GM23338 (cell line): ENCODE data around the gene UST. TPM values are rescaled to one million over a fixed set of nuclear protein-coding genes. Genes with fewer than 3 reads are reported as not detected.

Source experiments
- ATAC-seq: fragments of 200-7000 bp; cut with Tn5 transposase; 3 replicates; pipeline ENCODE4 v1.9.1; 2020
- DNase-seq: peaks from one replicate; pipeline ENCODE4 v3.0.0-alpha.2; 2015; ENCODE audit warnings: low spot score
- H2AFZ ChIP-seq: fragments of 200-600 bp; sonication (generic); 2 replicates; pipeline ENCODE4 v1.8.0; 2016; ENCODE audit warnings: antibody characterized with exemption, mild to moderate bottlenecking, moderate library complexity
- H3F3A ChIP-seq: fragments of 200-600 bp; sonication (generic); replicated peaks from 2 replicates; pipeline ENCODE4 v1.8.0; 2017; ENCODE audit warnings: antibody characterized with exemption, mixed run types, low read depth
- H3K27ac ChIP-seq: fragments of 200-600 bp; sonication (generic); 2 replicates; pipeline ENCODE4 v1.6.1; 2016; ENCODE audit warnings: low read depth
- H3K27me3 ChIP-seq: fragments of 200-600 bp; sonication (generic); 2 replicates; pipeline ENCODE4 v1.8.0; 2016; ENCODE audit warnings: mild to moderate bottlenecking, mixed run types, moderate library complexity; ENCODE audit not compliant: insufficient read depth
- H3K36me3 ChIP-seq: fragments of 200-600 bp; sonication (generic); 2 replicates; pipeline ENCODE4 v1.8.0; 2016; ENCODE audit warnings: mild to moderate bottlenecking; ENCODE audit not compliant: insufficient read depth
- H3K4me1 ChIP-seq: fragments of 200-600 bp; sonication (generic); 2 replicates; pipeline ENCODE4 v1.8.0; 2016; ENCODE audit warnings: mild to moderate bottlenecking, moderate library complexity; ENCODE audit not compliant: insufficient read depth
- H3K4me2 ChIP-seq: fragments of 200-600 bp; sonication (generic); 2 replicates; pipeline ENCODE4 v1.7.1; 2017; ENCODE audit warnings: mixed run types
- H3K4me3 ChIP-seq: fragments of 200-600 bp; sonication (generic); 2 replicates; pipeline ENCODE4 v1.6.1; 2016; ENCODE audit warnings: mixed run types
- H3K79me2 ChIP-seq: fragments of 200-600 bp; sonication (generic); replicated peaks from 2 replicates; pipeline ENCODE4 v1.8.0; 2017; ENCODE audit warnings: mild to moderate bottlenecking; ENCODE audit not compliant: insufficient read depth
- H3K9me2 ChIP-seq: fragments of 200-600 bp; sonication (generic); 2 replicates; pipeline ENCODE4 v1.8.0; 2017; ENCODE audit not compliant: insufficient read depth
- H4K20me1 ChIP-seq: fragments of 200-600 bp; sonication (generic); replicated peaks from 2 replicates; pipeline ENCODE4 v1.8.0; 2017; ENCODE audit warnings: mild to moderate bottlenecking; ENCODE audit not compliant: insufficient read depth
- H3K27ac Mint-ChIP-seq: 2 replicates; pipeline ENCODE4 v1.8.0; 2020; ENCODE audit warnings: inconsistent platforms, mild to moderate bottlenecking, moderate library complexity, mixed read lengths
- H3K27me3 Mint-ChIP-seq: 3 replicates; pipeline ENCODE4 v1.8.0; 2022; ENCODE audit warnings: low read depth, mild to moderate bottlenecking, moderate library complexity, mixed read lengths, inconsistent platforms; ENCODE audit not compliant: insufficient read depth, poor library complexity
- H3K36me3 Mint-ChIP-seq: 3 replicates; pipeline ENCODE4 v1.8.0; 2021; ENCODE audit warnings: low read depth, mild to moderate bottlenecking, inconsistent platforms, moderate library complexity, mixed read lengths
- H3K4me1 Mint-ChIP-seq: 3 replicates; pipeline ENCODE4 v1.8.0; 2020; ENCODE audit warnings: mild to moderate bottlenecking, inconsistent platforms, mixed read lengths
- H3K4me3 Mint-ChIP-seq: 3 replicates; pipeline ENCODE4 v1.8.0; 2021; ENCODE audit warnings: moderate library complexity, mild to moderate bottlenecking, inconsistent platforms, mixed read lengths
- H3K9me3 Mint-ChIP-seq: 3 replicates; pipeline ENCODE4 v1.8.0; 2020; ENCODE audit warnings: moderate library complexity, mild to moderate bottlenecking, inconsistent platforms, mixed read lengths
- REST ChIP-seq: IDR thresholded peaks from one replicate; pipeline ENCODE4 v1.6.1; 2018; ENCODE audit warnings: antibody characterized with exemption; ENCODE audit not compliant: unreplicated experiment
- STAT1 ChIP-seq: IDR thresholded peaks from one replicate; pipeline ENCODE4 v1.6.1; 2016; ENCODE audit warnings: antibody characterized with exemption; ENCODE audit not compliant: unreplicated experiment
- ZNF114 ChIP-seq: fragments of 250-450 bp; sonication (Bioruptor Pico); IDR thresholded peaks from 2 replicates; pipeline ENCODE4 v1.5.0; 2020; ENCODE audit warnings: mild to moderate bottlenecking, moderate library complexity
- ZNF331 ChIP-seq: fragments of 250-450 bp; sonication (Bioruptor Pico); IDR thresholded peaks from 2 replicates; pipeline ENCODE4 v1.5.0; 2020; ENCODE audit warnings: low read depth, mild to moderate bottlenecking, moderate library complexity
- ZNF462 ChIP-seq: fragments of 250-450 bp; sonication (Bioruptor Pico); IDR thresholded peaks from 2 replicates; pipeline ENCODE4 v1.5.0; 2020; ENCODE audit warnings: mild to moderate bottlenecking, moderate library complexity
- polyA plus RNA-seq: library from polyadenylated mRNA; unstranded; fragments of >200 nt; fragmentation: Nextera tagmentation; extraction: Ambion mirVana; gene quantifications from 2 replicates; pipeline ENCODE4 v1.2.1, GENCODE V29; 2016
- total RNA-seq: library from RNA; depleted of rRNA; stranded (reverse); fragments of >200 nt; shearing (Covaris generic); gene quantifications from 2 replicates; pipeline ENCODE4 v1.2.3, GENCODE V29; 2014

Gene UST
- total and polyA plus RNA-seq, 2 experiments from 2014 or later: 12.6 to 33.0 TPM

- H3K9me2 ChIP-seq: no peaks in the 10 kb centered on the region
- no peaks in the 10 kb centered on the region for H3F3A ChIP-seq
- peaks cover 54% of the 10 kb centered on the region for H3K4me1 ChIP-seq
- TF ChIP-seq ZNF114 (CRISPR knock-in tag): no peak
- DNase-seq (no peak), ATAC-seq (no peak)
- no peak overlapping the region for H2AFZ ChIP-seq
- peaks cover 10% of the 10 kb centered on the region; the same call in 1 of the 2 replicates for H4K20me1 ChIP-seq
- H3K36me3 ChIP-seq: no peaks in the 10 kb centered on the region
- Mint-ChIP-seq H3K9me3 (peaks cover 3% of the 10 kb centered on the region; the same call in 2 of the 3 replicates), H3K27me3 (peaks cover 11% of the 10 kb centered on the region), H3K36me3 (peaks cover 10% of the 10 kb centered on the region), H3K4me3 (no peak overlapping the region), H3K27ac (no peak overlapping the region; the same call in 1 of the 2 replicates), H3K4me1 (peaks cover 77% of the 10 kb centered on the region)
- no peak overlapping the region for H3K27ac ChIP-seq
- no peaks in the 10 kb centered on the region for H3K27me3 ChIP-seq
- H3K4me3 ChIP-seq: no peak overlapping the region
- no peak overlapping the region for H3K4me2 ChIP-seq
- peaks cover 97% of the 10 kb centered on the region for H3K79me2 ChIP-seq
Observed at GRCh38 chr6:148868314-148868713, 121.5 kb downstream of the UST start.

GRCh38 chr6:148868901-148869300 lies 122.1 kb downstream of the UST start:
- peaks cover 3% of the 10 kb centered on the region; the same call in 2 of the 3 replicates for H3K9me3 Mint-ChIP-seq
- Histone ChIP-seq H3K36me3 (no peaks in the 10 kb centered on the region), H3K4me1 (peaks cover 53% of the 10 kb centered on the region), H3K79me2 (peaks cover 97% of the 10 kb centered on the region), H3F3A (no peaks in the 10 kb centered on the region), H3K4me2 (no peak overlapping the region), H3K9me2 (no peaks in the 10 kb centered on the region), H3K27ac (no peak overlapping the region), H4K20me1 (peaks cover 5% of the 10 kb centered on the region; the same call in 1 of the 2 replicates), H2AFZ (no peak overlapping the region), H3K27me3 (no peaks in the 10 kb centered on the region), H3K4me3 (no peak overlapping the region)
- H3K27ac Mint-ChIP-seq: peak overlapping the region; percentile 65; the same call in 1 of the 2 replicates
- peaks cover 75% of the 10 kb centered on the region for H3K4me1 Mint-ChIP-seq
- TF ChIP-seq ZNF462 (CRISPR knock-in tag) (no peak), ZNF114 (CRISPR knock-in tag) (no peak), ZNF331 (CRISPR knock-in tag) (no peak), REST (no peak), STAT1 (no peak)
- ATAC-seq (no peak), DNase-seq (peak; percentile 50)
- peaks cover 9% of the 10 kb centered on the region for H3K27me3 Mint-ChIP-seq
- no peak overlapping the region for H3K4me3 Mint-ChIP-seq
- H3K36me3 Mint-ChIP-seq: peaks cover 10% of the 10 kb centered on the region
